ENCODE measurements around the gene CST5.

- no peak for TF ChIP-seq POLR2AphosphoS5 (IDR thresholded peaks at IDR 0.05; ENCODE audit: low read depth)
- no peak for TF ChIP-seq CTCF (conservative IDR thresholded peaks at IDR 0.05; ENCODE audit: low read depth in 2 of 2)
- TF ChIP-seq REST (IDR thresholded peaks at IDR 0.05; ENCODE audit: unreplicated experiment), result no peak
- TF ChIP-seq EZH2 (IDR thresholded peaks at IDR 0.05; ENCODE audit: low read depth, unreplicated experiment), result no peak
- no peak for TF ChIP-seq NANOG (IDR thresholded peaks at IDR 0.05; ENCODE audit: borderline replicate concordance)
- no peak for TF ChIP-seq CREB1 (CRISPR knock-in tag; IDR thresholded peaks at IDR 0.05; ENCODE audit: low read depth)
Observed at GRCh38 chr20:23875606-23876237, 3.8 kb downstream of the CST5 start.
